Colon (tissue), 2 donors: ENCODE measurements around the gene RAB17.
"Not testable (repeated sequence)": the region's sequence is repeated elsewhere in the genome, so short reads cannot be mapped to it uniquely, and the experiment has no call there.

Experiments used
- FAIRE-seq: peaks from 2 replicates; lab custom pipeline; 2012; peaks lifted over from hg19 to GRCh38; lab: Jason Lieb, UNC
- donor health status: control.
- donor health status: control.

The RAB17 gene

DNA sequence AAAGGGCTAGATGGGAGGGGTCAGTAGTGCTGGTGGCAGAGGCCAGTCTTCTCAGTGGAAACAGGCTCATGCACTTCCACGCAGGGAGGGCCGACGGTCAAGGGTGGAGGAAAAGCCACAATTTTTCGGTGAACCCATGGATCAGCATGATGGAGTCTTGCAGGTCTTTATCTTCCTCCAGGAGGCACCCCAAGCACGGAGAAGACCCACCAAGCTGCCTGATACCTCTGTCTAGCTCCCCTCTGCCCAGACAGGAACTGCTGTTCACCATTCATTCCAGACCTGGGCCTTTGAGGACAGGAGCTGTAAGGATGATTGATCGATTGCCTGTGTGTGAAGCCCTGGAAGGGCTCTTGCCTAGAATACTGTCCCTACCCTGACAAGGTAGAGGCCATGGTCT lies 34.0 kb upstream of the RAB17 start:
- FAIRE-seq: no peak

DNA sequence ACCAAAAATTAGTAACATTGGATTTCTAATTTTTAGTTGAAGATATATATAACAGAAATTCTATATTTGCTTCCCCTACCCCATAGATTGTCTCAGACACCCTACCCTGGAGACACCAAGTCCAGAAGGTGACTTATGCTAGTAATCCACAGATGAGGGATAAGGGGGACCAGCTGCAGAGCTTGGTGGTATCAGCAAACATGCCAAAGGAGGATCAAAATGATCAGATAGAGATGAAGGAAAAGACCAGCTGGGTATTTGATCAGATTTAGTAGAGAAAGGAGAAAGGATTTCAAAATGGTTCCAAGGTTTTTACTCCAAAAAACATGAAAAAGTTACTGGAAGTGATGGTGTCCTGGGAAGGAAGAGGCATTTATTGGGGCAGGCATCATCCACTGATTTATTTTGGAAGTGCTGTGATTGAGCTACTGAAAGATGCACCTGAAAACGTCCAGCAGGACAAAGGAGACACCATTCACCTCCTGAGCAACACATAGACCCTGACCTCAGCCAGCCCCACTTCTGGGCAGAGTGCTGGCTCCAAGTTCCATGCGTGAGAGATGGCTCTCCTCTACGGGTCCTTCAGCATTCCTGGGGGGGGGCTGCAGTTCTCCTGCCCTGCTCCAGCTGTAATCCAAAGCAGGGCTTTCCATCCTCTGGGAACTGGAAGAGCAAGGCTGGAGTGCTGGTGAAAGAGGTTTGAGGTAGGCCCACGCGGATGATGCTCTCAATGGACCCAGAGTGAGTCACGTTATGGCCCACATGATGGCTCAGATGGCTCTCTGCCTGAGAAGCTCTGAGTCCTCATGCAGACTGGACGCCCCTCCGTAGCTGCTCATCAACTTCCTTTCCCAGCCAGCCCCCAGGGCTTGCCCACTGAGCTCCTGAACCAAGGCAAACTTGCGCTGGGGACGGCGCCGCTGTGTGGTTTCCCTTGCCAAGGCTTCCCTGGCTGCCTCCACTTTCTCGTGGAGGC lies 33.2 kb upstream of the RAB17 start:
- no peak for FAIRE-seq

DNA sequence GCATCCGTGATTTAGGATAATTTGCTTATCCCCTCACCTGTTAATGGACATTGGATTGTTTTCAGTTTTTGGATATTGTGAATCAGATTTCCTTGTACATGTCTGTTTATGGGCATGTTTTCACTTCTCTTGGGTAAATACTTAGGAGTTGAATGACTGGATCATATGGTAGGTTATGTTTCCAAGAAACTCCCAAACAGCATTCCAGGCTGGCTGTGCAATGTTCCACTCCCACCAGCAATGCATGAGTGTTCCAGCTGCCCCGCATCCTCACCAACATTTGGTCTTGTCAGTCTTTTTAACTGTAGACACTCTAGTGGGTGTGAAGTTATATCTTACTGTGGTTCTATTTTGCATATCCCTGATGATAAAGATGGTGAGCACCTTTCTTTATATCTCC lies 27.9 kb upstream of the RAB17 start:
- FAIRE-seq: no peak

DNA sequence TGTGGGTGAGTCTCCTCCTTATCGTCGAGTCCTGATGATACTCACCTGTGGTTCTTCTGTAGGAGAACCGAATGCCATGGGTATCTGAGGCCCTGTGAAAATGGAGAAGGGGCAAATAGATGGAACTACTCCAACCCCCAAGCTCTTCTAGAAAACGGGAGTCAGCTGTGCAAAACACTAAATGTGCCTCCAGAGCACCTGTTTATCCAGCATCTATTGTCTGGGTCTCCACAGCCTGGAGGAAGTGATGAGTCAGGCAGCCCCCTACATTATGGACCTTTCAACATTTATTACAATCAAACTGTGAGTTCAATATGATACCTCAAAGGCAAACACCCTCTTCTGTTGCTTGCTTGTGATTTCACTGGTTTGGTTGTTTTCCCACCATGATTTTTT lies 27.1 kb upstream of the RAB17 start:
- no peak for FAIRE-seq

DNA sequence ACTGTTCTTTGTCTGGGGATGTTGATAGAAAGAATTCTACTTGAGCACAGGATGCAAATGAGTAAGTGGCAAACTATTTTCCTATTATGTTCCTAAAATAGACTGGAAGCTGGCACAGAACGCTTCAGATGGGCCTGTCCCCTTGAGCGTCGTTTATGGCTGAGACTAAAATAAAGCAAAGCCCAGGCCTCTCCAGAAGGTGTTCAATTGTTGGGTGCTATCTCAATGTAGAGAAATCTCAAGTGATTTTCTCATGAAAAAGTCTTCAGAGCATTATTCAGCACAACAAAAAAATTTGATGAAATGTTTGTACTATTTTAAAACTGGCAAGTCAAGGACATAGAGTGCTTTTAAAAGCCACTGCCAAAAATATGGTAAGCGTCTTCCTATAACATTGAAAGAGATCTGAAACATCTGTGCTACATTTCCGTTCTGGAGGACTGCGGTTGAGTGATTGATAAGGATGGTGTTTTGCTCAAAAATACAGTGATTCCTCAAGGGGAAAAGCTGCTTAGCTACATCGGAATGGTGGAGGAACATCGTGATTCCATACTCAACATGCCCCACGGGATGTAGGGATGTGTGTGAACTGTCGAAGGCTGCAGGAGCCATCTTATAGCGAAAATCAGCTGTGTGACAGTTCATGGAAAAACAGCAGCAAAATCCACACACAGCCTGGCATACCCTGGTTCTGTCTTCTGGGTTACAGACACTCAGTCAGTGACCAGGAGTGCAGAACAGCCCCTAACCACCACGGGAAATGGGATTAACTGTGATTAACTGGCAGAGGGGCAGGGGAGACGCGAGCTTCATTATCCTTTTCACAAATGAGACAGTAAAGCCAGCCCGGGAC lies 26.4 kb upstream of the RAB17 start:
- FAIRE-seq: no peak

DNA sequence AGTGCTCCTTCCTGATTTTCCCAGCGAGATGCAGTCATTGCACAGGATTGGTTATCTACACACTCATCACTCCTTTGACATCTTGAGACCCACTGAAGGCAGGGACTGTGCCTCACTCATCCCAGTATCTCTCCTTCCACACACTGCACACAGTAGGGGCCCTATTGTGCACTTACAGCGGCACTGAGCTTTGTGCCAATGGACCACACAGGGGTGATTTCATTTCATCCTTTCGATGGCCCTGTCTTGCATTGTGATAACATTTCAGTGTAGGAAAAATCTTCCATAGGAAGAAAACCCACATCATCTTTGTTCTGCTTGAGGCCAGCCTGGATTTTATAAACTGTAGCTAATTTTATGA lies 25.8 kb upstream of the RAB17 start:
- no peak for FAIRE-seq

DNA sequence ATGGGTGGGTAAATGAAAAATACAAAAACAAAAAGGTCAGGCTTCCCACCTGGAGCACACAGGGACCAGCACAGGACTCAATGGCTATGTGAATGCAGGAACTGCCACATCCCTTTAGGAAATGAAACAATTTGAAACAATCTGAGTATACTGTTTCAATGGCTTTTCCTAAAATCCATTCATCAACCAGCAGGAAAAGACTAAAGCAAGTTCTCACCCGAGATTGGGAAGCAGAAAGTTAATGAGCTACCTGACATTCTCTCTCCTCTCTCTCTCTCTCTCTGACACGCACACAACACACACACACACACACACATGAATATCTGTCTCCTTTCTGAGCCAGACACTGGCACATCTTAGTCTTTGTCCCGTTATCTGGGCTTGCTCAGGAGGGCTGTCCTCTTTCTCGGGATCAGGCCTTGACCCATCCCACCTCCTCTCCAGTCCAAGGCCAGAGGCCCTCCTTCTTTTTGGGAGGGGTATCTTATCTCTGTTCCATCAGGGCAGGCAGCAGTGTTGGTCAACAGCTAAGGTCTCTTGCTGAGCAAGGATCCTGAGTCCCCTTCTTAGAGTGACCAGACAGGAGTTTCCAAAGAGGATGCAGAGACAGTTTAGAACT lies 25.2 kb upstream of the RAB17 start:
- no peak for FAIRE-seq

DNA sequence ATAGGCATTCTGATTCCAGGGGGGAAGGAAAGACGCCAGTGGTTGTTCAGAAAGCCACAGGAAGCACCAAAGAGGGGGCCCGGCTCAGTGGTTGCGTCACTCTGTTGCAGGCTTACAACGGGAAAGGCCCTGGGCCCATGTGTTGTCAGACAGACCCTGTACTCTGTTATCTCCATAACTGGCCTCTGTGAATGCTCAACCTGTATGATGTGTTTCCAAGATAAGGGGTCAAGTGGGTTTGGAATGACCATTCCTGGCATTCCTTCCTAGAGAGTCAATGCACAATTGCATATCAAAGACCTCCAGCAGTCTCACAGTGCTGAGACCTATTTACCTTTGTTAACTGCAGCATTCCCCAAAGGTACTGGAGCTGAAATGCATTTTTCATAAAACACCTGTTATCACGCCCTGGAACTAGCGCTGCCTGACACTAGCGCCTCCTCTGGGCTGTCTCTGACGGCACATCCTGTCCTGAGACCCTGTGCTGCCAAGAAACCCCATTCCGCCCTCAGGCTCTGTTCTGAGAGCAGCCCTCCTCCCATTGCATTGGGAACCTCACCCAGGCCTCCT lies 23.7 kb upstream of the RAB17 start:
- no peak for FAIRE-seq

DNA sequence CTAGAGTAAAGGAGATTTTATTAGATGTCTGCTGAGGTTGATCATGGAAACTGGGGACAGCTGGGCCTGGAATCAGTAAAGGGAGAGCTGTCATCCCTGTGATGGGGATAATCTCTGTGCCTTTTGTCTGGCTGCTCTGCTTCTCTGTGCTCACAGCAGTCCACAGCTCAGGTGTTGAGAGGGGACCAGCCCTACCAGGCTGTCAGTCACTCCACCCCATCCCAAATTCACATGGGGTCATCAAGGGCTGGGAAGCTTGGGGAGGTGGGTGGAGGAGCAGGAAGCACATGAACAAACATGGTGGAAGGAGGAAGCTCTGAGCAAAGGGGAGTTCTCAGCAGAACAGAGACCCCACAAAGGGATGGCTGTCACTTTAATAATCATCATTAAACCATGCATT lies 23.1 kb upstream of the RAB17 start:
- FAIRE-seq: no peak

DNA sequence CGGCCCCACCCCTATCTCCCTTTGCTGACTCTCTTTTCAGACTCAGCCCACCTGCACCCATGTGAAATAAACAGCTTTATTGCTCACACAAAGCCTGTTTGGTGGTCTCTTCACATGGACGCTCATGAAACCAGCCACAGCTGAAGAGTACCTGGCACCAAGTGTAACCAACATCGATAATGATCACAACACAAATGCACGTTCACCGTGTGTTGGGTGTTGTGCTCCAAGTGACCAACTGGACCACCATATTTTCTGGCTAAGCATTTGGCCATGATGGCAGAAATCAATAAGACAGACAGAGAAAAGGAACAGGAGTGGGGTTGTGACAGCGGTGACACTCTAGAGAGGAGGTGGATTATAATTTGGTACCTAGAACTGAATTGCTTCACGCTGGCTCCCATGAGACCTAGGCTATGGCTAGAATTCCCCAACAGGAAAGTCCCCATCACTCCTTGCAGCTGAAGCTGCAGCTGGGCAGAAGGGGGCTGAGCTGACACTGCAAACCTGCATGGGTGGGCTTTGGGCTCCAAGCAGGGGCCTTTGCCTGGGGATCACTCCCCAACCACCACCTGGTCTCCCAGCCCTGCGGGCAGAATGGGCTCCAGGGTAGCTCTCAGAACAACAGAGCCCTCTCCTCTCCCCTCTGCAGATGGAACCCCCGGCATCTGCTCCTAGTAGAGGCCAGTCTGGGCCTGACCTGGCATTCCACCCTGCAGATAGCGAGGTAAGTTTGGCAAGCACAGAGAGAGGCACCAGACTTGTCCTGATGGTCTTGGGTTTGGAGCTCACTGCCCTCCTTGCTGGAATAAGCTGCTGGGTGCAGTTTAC lies 22.2 kb upstream of the RAB17 start:
- FAIRE-seq: no peak

DNA sequence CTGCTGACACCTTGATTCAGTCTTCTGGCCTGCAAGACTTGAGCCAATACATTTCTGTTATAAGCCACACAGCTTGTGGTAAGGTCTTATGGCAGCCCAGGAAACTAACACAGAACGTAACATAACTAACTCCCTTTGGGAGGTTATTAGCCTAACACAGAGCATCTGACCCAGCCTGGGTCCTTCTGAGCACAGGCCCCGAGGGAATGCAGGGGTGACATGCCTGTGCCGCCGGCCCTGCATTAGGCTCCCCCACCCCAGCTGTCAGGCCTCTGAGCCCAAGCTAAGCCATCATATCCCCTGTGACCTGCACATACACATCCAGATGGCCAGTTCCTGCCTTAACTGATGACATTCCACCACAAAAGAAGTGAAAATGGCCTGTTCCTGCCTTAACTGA lies 16.0 kb upstream of the RAB17 start:
- FAIRE-seq: not testable (repeated sequence)

DNA sequence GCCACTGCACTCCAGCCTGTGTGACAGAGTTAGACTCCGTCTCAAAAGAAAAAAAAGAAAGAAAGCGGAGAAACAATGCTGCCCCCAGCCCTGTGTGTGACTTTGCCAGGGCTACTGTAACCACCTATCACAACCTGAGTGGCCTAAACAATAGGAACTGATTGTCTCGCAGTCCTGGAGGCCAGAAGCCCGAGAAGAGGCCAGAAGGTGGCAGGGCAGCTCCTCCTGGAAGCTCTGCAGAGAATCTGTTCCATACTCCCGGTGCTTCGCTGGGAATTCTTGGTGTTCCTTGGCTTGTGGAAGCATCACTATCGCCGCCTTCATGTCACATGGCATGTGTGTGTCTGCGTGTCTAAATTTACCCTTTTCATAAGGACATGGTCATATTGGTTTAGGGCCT lies 14.4 kb upstream of the RAB17 start:
- FAIRE-seq: no peak

DNA sequence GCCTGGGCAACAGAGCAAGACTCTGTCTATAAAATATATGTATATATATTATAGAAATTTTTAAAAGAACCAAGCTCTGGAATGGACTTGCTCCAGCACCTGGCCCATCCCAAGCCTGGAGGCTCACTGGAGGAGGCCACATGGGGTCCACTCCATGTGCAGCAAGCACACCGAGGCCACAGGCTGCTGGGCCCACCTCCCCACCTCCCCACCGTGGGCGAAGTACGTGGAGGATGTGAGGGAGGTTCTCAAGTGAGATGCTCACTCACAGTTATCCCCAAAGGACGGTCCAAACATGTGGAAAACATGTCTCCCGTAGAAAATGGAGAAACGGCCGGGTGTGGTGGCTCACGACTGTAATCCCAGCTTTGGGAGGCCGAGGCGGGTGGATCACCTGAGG lies 13.9 kb upstream of the RAB17 start:
- no peak for FAIRE-seq

DNA sequence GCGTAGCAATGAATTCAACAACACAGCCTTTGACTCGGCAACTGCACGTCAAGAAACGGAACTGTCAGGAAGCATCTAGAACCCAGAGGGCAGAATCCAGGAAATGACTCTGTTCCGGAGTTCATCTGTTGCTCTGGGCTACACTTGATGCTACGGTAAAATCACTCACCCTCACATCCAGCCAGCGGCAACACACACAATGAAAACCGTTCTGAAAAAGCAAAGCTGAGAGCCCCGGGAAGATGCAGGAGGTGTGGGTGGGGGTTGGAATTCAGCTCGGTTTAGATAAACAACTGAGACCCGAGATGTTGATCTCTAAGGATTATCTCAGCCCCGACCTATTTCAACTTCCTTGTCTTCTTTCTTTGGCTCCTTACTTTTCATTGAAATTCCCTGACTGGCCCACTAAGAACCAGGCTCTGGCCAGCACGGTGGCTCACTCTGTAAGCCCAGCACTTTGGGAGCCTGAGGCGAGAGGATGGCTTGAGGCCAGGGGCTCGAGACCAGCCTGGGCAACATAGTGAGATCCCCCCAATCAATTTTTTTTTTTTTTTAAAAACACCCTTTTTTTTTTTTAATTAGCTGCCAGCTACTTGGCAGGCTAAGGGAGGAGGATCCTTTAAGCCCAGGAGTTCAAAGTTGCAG lies 13.3 kb upstream of the RAB17 start:
- no peak for FAIRE-seq

DNA sequence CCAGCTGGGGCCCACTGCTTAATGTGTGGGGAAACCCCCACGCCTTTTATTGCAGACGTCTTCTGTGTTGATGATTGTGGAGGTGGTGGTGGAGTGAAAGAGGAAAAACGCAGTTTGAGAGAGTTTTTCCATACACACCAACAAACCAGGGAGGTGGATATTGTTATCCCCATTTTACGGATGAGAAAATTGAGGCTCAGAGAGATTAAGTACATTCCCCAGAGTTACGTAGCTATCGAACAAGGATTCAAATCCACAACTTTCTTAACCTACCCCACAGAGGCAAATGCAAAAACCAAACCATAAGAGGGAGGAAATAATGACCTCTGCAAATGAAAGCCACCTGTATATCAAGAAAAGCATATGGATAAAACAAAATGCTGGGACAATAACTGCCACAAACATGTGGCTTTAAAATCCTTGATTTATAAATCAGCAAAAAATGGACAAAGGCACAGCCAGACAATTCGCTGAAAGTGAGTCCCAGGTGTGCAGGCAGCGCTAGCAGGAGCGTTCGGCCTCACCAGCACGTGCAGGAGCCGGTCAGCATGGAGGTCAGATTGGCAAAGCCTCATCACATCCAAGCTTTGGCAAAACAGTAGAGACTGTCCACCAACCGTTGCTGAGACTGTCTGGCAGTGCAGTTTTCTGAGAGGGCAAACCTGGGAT lies 12.6 kb upstream of the RAB17 start:
- no peak for FAIRE-seq

DNA sequence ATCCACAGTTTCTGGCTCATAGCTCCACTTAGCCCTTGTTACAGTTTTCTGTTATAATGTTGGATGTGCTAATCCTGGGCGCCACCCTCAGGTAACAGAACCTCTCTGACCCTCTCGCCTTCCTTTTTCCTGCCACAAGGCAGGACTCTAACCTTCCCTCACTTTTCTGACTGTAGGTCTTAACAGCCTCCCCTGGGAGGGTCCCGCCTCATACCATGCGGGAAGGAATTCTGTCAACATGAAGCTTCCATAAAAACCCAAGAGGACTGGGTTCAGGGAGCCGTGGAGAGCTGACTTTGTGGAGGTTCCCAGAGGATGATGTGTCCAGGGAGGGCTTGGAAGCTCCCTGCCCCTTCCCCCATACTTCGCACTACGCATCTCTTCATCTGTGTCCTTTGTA lies 11.9 kb upstream of the RAB17 start:
- FAIRE-seq: no peak

DNA sequence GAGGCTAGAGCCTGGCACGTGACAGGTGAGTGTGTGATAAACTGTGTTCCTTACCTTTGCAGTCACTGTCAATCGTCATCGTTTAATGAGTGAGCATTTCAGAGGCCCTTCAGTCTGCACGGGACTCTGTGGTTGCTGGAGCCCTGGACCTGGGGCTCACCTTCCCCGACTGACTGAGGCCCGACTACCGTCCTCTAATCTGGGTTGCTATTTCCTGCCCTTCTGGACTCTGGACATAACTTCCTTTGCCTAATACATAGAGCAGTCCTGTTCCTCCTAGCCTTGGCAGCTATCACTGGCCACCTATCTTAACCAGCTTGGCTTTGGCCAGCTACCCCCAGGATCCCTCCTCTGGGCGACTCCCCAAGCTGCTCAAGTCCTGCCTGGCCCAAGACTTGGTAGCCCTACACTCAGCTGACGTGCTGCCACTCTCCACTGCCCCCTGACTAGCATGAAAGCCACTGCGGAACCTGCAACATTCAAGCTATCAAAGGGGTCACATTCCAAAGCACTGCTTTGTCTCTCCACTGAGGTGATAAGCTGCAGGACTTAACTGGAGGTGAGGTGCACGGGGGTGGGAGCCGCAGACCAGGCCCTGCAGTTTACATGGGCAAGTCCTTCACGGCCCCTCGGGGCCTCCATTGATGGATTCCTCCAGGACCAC lies 11.1 kb upstream of the RAB17 start:
- no peak for FAIRE-seq

DNA sequence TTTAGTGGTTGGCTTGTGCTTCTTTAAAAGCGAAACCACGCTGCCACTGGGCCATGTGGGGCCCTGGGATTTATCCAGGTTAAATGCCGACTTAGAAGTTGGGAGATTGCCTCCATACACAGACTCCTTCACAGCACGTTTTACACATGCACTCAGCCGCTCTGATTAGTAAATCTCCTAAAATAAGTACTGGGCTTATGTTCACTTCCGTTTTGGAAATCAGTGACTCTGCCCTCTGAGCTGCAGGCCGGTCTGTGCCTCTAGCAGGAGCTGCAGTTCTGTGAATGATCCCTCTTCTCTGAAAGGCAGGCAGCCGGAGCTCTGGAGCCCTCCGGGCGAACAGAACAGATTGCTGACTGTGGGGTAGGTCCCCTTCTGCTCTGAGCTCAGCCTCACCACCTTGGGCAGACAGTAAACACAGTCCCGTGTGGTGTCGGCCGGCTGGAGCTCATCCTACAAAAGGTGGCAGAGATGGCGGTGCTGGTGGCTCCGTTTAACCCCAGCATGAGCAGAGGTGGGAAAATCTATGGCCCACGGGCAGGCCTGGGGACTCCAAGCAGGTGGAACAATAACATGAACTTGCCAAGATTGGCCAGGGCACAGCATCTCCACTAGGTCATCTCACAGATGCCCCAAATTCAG lies 9.8 kb upstream of the RAB17 start:
- FAIRE-seq: no peak

DNA sequence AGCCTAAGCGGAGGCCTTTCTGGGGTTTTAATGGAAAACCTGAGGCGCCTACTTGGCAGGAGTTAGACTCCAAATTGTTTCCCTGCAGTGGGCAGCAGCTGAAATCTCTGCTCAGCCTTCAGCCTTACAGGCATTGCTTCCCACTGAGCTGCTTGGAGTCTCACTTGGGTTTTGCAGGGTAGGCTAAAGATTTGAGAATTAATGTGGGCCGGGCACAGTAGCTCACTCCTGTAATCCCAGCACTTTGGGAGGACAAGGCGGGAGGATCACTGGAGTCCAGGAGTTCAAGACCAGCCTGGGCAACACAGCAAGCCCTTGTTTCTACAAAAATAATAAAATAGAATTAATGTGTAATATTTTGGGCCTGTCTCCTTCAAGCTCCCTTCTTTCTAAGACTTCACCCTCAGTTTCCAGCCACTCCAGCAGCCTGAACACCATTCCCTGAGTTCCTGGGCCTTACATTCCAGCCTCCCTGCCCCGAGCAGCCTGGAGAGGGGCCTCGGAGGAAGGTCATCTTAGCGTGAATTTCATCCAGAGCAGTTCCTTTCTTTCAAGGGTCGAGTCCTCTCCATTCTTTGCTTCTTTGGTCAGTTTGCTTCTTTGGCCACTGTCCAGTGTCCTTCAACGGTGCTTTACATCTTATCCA lies 9.1 kb upstream of the RAB17 start:
- no peak for FAIRE-seq
